Measurements from ENCODE around the gene SPATA2.

SPATA2 gene

DNA sequence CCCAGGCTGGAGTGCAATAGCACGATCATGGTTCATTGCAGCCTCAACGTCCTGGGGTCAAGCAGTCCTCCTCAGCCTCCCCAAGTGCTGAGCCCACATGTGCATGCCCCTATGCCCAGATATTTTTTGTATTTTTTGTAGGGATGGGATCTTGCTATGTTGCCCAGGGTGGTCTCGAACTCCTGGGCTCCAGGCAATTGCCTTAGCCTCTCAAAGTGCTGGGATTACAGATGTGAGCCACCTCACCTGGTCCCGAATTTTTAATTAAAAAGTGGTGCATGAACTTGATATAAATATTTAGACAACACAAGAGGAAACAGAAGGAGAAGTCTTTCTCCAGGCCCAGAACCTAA lies 13.8 kb upstream of the SPATA2 start:
- DNase-seq, result no peak

DNA sequence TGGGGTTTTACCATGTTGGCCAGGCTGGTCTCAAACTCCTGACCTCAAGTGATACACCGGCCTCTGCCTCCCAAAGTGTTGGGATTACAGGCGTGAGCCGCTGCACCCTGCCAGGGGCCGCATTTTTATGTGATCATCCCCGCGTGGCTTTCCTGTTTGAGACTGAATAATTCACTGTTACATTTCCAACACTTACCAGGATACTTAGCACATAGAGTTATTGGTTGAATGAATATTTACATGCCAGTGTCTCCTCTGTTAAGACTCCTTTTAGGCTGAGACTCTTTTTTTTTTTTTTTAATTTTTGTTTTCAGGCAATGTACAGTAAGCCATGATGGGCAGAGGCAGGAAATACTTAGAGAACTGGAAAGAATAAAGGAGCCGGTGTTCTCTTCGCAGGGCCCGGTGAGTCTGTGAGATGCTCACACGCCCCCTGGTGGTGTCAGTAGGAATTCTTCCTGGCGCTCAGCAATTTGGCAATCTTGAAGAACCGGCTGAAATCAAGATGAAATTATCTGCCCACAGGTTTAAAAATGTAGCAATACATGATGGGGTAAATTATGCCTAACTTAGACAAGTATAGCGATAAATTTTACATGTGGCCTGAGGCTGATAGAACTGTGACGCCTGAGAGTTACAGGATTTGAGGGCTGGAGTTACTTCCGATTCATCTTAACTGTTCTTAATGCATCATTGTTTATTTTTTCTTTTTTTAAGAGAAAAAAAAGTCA lies 13.2 kb upstream of the SPATA2 start:
- peak; percentile 75 for DNase-seq

- DNase-seq, result no peak
These were observed 10.6 kb upstream of the SPATA2 start for GRCh38 chr20:49925901-49926454.

- DNase-seq, result no peak
These were observed 8.9 kb upstream of the SPATA2 start for GRCh38 chr20:49924247-49924646.

GRCh38 chr20:49919461-49919860 lies 4.1 kb upstream of the SPATA2 start:
- no peak for DNase-seq

DNA sequence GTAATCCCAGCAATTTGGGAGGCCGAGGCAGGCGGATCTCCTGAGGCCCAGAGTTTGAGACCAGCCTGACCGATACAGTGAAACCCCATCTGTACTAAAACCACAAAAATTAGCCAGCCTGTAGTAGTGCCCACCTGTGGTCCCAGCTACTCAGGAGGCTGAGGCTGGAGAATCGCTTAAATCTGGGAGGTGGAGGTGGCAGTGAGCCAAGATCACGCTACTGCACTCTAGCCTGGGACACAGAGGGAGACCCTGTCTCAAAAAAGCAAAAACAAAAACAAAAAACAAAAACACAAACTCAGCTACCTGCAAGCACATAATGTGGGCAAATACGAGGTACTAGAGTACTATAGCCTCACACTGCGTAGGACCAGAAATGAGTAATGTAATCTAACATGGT lies 3.7 kb upstream of the SPATA2 start:
- DNase-seq, result no peak

GRCh38 chr20:49918446-49918845 lies 3.1 kb upstream of the SPATA2 start:
- no peak for DNase-seq

DNA sequence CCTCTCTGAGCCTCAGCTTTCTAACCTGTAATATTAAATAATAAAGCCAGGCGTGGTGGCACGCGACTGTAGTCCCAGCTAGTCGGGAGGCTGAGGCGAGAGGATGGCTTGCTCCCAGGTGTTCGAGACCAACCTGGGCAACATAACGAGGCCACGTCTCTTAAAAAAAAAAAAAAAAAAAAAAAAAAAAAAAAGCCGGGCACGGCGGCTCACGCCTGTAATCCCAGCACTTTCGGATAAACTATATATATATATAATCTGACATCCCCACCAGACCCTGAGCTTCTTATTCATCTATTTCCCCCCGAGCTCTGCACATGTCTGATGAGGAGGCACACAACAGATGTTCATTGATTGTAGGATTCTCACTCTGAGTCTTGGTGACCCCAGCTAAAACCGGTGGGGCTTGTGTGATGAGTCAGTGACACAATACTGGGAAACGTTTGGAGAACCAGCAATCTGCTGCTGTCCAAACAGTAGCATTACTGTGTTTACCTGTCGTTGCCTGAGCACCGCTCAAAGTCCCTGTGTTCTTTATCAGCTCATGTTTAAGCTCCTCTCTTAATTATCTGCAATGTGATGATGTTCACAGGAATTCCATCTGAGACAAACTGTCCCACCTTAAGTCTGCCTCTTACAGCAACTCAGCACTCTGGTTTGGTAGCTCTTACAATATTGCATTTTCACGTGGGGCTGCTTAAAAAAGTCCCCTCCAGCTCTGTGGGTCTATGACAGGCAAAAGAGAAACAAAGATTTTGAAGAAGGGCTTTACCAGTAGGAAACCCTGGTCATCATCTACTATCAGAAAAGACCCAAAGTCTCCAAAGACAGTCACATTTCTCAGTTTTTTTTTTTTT lies 1.0 kb upstream of the SPATA2 start:
- peak; percentile 11 for DNase-seq

GRCh38 chr20:49915118-49915379 lies 280 bp downstream of the SPATA2 start:
- no peak for DNase-seq

GRCh38 chr20:49914310-49915117 lies 815 bp downstream of the SPATA2 start:
- DNase-seq, result no peak

GRCh38 chr20:49913399-49914047 lies 1.8 kb downstream of the SPATA2 start:
- no peak for DNase-seq

DNA sequence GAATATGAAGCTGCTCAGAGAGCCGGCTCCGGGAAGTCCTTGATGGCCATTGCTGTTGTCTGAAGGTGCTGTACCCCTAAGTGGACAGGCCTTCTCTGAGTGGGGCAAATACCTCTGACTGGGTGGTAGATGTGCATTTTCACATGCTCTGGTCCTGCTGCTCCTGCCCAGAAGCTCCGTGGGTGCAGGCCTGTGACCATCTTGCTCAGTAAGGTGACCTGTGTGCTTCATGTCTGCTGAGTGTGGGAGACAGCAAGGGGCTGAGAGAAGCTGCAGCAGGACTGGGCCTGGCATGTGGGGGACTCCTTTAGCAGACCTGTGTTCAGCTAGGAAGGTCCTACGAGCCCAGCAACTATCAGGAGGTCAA lies 5.0 kb downstream of the SPATA2 start:
- no peak for DNase-seq

DNA sequence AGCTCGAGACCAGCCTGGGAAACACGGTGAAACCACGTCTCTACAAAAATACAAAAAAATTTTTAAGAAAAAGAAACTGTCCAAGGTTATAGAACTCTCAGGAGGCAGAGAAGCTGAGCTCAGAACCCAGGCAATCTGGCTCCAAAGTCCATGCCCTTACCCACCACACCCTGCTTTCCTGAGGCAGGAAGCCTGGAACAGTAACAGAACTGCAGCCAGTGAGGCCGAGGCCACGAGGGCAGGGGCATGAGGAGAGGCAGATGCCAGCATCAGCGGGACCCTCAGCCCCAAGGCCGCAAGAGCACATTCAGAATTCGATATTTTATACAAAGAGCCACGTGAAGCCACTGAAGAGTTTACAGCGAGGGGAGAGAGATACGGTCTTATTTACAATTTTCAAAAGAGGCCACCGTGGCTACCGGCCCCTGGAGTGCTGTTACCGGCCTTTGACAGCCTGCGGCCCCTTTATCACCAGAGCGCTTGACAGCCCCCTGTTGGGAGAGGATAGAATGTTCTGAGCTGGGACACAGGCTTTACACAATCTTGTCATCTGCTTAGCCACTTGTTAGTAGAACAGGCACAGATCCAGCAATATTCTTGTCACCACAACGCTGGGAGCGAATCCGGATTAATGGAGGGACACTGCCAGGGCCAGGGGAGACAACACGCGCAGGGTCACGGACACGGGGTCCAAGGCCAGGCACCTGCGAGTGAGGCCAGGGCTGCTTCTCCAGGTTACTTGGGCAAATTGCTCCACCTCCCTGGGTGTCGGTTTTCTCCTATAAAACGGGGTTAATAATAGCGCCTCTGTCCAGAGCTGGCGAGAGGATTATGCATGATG lies 5.6 kb downstream of the SPATA2 start:
- no peak for DNase-seq

- no peak for DNase-seq
These were observed 7.1 kb downstream of the SPATA2 start for GRCh38 chr20:49908258-49908565.

GRCh38 chr20:49907405-49908257 lies 7.7 kb downstream of the SPATA2 start:
- DNase-seq, result no peak

DNA sequence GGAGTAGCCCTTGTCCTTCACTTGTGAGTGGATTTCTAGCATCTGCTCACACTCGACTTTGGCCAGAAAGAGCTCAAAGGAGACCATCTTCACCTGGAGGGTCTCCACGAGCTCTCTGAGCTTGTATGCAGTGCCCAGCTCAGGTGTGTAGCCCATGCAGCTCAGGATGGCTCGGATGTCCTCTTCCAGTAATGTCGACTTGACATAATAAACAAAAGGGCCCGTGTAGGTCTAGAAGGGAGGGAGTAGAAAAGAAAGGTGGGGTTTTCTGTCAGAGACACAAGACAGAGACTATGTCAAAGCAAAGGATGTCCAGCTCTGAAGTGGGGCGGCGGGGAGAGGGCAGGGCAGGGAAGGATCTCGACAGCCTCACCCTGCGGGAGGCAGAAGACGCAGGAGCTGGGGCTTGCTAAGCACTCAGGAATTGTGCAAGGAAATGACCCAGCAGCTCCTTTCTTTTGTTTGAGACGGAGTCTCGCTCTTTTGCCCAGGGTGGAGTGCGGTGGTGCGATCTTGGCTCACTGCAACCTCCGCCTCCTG lies 8.6 kb downstream of the SPATA2 start:
- no peak for DNase-seq

DNA sequence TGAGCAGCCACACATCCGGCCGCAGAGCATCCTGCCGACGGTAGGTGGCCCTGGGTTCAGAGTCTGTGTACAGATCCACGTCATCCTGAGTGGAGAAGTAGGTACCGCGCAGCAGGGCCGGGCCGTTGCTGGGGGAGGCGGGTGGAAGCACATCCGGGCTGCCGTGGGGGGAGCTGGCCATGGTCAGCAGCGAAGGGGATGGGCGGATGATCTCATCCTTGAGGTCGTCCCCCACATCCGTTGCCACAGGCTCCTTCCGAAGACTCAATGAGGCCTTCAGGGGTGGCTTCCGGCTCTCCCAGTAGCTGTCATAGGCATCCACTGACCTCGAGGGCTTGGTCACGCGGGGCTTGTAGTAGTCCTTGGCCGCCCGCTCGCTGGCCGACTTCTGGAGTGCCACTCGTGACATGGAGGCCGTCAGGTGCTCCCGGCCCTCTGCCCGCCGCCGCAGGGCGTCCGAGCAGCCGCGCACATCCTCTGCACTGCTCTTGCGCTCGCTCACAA lies 9.2 kb downstream of the SPATA2 start:
- DNase-seq, result no peak

- DNase-seq, result no peak
These were observed 9.8 kb downstream of the SPATA2 start for GRCh38 chr20:49905415-49906091.

DNA sequence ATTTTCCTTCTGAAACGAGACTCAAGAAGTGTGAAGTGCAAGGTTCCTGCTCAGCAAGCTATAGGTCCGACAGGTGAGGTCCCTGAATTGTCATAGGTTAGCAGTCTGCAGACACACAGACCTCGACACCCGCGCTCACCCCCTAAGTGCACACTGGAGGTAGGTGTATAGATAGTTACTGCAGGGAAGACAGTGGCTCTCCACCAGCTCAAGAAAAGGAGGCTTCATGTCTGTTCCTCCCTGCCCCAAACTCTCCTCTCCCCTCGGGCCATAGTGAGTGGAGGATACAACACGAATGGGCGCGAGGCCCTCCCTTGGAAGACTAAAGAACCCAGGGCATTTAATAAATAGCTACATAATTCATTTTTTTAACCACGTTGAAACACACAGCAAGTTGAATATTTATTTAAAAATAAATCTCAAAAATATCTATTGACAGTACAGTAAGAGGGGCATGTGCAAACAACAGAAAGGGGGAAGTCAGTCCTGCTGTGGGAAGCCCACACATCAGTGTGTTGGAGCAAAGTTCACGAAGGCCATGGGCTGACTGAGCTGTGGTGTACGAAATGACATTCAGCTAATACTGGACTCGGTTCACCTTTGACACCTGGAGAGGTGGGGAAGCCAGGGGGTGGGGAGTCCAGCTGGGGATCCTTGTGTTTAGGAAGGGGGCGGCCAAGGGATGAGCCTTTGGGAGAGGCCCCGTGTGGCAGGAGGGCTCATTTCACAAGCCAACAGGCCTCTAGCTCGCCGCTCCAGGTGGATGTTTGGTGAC lies 10.7 kb downstream of the SPATA2 start:
- DNase-seq, result no peak

Data from stimulated activated naive CD4-positive, alpha-beta T cell treated with Interleukin-2 at 50 U/mL for 16 hours (primary cell).